SH-SY5Y (cell line): ENCODE results near the gene SDHAF2.

Experiments used
- GATA2 ChIP-seq: IDR thresholded peaks from 2 replicates; pipeline ENCODE4 v1.6.1; 2011; ENCODE audit warnings: mild to moderate bottlenecking, low read depth, low read length
- GATA3 ChIP-seq: IDR thresholded peaks from 2 replicates; pipeline ENCODE4 v1.6.1; 2011; ENCODE audit warnings: low read depth, mild to moderate bottlenecking, low read length, moderate library complexity

The SDHAF2 gene

DNA sequence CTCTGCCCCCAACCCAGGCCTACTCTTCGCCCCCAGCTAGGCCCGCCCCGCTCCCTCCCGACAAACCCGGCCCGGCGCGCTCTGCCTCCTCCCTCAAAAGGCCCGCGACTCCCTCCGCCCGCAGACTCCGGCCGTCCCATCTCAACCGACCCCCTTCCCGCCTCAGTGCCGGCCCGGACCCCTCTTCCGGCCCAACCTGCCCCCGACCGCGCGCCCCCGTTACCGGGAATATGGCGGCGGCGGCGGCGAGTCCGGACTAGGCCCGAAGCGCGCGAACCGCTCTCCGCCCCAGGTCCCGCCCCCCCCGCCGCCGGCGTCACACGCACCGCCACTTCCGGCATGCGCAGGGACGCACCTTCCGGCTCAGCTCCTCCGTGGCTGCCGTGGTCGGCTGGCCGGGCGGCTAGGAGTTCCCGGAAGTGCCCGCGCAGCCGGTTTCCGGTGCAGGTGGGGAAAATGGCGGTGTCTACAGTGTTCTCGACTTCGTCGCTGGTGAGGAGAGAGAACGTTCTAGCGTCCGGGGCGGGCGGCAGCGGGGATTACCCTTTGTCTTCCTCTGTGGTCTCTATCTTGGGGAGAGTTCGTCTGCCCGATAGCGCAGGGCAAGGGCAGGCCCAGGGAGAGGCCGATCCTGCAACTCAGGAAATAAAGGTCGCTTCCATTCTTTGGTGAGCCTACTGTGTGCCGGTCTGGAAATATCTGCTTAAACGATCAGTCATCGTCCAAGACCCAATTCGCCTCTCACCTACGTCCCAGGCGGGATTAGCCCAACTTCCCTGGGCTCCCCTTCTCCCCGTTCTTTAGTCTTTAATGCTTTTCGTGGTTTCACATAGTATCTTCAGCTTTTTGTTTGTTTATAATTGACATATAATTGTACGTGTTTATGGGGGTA lies at the start of gene SDHAF2, which contains the start of gene CPSF7:
Gene SDHAF2, plus strand, starts transcription at position 434 of the 892 bp plus-strand sequence. Its CDS starts 23 bp downstream, at position 457.
Gene CPSF7, minus strand, starts transcription at position 285 of the 892 bp plus-strand sequence. CDS start 740 bp downstream, outside the sequence.
- TF ChIP-seq GATA3 (no peak), GATA2 (peak; percentile 46)

DNA sequence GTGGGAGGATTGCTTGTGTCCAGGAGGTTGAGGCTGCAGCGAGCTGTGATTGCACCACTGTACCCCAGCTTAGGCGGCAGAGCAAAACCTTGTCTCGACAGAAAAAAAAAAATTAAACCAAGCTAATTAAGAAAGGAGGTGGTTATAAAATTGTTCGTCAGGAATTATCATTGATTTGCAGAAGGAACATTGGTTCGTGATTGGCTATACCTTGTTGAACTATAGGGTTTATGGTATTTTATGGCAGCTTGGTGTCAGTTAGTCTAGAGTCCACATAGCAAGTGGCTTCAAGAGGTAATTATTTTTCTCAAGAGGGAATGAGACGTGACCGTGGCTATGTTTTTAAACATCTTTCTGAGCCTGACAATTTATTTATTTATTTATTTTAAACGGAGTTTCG lies 49.0 kb upstream of the SDHAF2 start:
- TF ChIP-seq GATA2: no peak
- no peak for TF ChIP-seq GATA3

DNA sequence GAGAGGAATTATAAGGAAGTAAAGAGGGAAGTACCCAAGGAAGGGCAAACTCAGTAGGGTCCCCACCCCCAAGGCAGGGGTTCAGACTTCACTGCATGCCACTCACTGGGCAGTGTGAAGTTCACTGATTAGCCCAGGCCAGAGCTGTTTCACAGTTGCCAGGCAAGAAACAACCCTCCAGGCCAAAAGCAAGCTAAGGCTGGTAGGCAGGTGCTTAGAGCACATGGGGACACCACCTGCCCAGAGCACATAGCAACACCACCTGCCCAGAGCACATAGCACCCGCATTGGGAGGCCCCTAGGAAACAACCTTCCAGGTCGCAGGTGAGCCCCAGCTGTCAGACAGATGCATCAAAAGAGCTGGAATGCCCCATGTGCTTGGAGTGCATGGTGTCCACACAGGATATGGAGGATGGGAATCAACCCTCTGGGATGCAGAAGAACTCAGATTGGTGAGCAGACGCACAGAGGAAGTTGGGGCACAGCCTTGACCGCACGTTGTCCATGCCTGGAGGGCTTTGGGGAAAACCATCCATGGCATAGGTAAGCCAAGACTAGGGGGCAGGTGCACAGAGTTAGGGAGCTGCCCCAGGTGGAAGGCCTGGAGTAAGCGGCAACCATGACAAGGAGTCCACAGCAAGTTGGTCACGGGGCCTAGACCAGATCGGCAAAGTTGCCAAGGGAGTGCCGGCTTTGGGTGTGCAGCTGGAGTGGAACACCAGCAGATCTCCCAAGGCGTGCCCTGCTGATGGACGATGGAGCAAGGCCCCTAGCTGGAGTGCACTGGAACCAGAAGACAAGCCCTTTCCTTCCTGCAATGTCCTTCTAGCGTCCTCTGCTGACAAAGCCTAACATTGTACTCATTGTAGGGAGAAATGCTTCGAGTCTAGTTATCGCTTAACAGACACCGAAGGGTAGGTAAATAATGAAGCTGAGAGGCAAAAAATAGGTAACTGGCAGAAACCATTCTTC lies 45.4 kb upstream of the SDHAF2 start:
- TF ChIP-seq GATA2 (no peak), GATA3 (no peak)

DNA sequence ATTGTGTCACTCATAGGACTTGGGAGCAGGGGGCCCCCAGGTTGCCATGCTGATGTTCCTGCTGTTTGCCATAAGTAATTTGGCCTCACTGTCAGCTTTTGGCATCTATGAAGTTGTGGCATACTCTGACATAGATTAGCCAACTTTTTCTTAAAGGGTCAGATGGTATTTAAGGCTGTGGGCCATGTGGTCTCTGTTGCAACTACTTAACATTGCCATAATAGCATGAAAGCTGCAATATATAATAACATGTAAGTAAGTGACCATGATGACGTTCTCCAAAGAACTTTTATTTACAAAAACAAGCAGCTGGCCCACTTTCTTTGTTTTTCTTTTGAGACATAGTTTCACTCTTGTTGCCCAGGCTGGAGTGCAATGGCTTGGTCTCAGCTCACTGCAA lies 39.8 kb upstream of the SDHAF2 start:
- no peak for TF ChIP-seq GATA3
- no peak for TF ChIP-seq GATA2

DNA sequence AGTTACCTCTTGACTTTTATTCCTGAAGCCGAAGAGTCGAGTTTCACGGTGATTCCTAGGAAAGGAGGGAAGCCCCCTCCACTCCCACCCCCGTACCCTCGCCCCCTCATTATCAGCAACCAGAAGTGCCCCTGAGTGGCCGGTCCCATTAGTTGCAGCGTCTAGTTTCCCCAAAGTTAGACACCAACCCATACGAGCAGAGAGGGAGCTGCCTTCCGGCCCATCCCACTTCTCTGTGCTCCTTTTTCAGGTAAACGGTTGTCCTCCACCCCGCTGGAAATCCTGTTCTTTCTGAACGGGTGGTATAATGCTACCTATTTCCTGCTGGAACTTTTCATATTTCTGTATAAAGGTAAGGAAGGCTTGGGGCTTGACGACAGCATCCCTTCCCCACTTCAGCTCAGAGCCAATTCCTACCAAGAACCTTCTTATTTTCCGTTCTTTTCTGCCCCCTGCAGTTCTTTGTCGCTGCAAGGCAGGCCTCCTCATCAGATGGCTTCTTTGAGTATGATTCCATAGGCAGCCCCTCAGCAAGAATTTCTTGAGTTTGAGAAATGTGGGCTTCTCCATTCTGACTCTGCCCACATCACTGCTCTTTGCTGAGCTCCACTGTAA lies 36.8 kb upstream of the SDHAF2 start:
- no peak for TF ChIP-seq GATA3
- TF ChIP-seq GATA2: no peak

DNA sequence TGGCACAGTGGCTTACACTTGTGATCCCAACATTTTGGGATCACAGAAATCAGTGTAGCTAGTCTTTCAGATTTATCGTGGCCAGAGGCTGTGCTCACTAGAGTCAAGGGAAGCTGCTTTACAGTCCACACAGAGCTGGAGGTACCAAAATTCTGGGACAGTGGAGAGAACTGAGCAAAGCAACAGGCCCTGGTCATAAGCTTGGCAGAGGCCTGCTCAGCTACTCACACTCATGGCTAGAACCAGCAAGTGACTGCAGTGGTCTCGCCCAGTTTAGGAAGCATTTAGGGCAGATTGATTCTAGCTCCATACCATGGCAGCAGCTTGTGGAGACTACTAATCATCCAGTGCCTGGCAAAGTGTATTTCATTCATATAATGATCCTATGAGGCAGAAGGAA lies 28.8 kb upstream of the SDHAF2 start:
- TF ChIP-seq GATA2 (no peak), GATA3 (no peak)

DNA sequence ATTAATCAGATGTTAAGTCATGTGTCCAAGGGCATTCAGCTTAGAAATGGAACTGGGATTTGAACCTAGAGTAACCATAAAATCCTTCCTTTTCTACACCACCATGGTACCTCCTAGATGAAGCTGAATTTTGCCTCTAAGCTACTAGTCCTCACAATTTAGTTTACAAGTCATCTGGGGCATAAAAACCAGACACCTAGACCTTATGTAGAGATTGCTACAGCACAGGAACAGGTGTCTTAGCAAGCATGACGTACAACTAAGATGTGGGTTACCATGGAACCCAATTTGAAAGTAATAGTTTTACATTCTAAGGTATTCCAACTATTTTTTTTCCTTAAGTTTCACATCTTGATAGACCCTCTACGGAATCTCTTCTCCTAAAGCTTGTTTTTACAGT lies 28.4 kb upstream of the SDHAF2 start:
- TF ChIP-seq GATA2 (no peak), GATA3 (no peak)

DNA sequence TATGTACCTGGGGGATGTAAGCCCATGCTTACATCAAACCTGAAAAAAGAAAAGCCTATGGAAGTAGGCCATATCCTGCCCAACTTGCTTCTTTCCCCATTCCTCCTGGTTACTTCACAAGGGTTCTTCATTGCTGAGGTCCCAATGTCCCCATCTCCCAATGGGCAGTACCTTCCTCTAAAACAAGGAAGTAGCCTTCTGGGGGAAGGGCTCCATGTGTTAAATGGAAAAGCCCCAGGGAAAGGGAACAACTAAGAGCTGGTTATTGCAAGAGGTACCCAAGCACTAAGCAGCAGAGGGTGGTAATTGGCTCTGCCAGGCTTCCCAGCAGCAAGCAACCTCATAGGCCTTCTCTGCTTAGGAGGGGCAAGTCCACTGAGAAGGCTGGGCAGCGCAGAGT lies 26.3 kb upstream of the SDHAF2 start:
- no peak for TF ChIP-seq GATA3
- TF ChIP-seq GATA2: no peak

DNA sequence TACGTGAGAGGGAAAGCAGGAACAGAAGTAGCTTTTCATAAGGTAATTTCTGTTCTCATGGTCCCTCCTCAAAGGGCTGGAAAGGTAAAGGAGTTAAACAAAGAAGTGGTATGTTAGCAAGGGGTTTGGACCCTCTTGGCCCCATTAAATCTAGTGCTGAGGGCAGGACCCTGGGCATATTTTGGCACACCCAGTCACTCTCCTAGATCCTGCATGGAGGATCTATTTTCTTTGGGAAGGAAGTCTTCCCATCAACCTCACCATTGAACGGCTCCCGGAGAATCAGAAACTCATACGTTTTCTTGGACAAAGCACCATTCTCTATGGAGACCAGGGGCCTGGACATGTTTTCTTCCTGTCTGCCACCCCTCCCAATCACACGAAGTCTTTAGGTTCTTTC lies 25.8 kb upstream of the SDHAF2 start:
- TF ChIP-seq GATA3 (no peak), GATA2 (no peak)

DNA sequence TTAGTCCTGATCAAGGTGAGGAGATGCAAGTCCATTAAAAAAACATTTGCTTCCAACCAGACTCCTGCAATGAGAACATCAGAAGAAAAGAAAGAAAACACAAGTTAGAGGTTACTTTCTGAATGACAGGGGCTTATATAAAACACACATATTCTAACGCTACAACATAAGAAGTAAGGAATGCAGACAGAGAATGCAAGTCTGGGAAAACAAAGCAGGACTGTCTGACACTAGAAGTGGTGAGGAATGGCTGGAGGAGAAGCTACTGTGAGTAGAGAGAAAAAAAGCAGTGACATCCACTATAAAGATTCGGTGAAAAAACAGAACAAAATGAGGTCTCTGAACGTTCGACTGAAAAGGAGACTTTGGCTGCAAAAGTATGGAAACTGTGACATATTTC lies 25.3 kb upstream of the SDHAF2 start:
- TF ChIP-seq GATA2: no peak
- TF ChIP-seq GATA3: no peak

DNA sequence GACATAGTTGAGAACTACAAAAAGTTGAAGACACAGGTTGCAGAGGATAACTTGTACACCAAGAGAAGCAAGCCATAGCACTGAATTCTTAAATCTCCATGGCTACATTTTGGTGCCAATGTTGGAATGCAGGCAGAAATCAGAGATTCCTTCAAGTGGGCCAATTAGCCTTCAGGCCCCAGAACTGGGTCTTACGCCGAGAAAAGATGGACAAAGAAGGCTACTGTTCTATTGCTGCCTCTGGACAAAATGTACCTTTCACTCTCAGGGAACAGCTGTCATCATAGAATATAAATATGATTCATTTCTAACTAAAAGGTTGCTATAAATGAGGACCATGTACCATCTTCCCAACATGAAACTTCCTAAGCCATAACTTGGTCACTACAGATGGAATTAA lies 23.9 kb upstream of the SDHAF2 start:
- TF ChIP-seq GATA3: no peak
- TF ChIP-seq GATA2: no peak

DNA sequence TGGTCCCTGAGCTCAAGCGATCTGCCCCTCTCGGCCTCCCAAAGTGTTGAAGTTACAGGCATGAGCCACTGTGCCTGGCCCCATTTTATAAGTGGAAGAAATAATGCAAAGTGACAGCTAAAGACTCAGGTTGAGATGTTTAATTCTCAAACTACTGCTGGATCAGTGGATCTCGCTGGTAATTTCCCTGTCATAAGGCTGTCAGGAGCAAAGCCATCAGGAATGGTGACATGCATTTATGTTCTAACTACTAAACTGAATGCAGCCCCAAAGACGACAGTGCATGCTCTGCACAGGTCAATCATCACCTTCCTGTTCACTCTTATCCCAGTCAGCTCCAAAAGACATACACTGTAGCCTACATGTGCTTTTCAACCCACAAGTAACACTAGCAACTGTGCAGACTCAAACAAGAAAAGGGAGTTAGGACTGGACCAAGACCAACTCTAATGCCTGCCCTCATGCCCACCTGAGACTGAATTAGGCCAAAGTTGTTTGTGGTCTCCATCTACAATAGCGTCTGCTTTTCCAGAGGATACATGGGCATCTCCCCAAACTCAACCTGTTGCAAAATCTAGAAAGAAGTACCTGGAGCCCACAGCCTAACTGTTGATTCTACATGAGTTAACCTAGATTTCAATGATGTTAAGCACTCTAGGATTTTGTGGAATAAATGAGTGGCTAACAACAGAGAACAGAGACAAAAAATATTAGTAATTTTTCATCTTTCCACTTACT lies 22.8 kb upstream of the SDHAF2 start:
- TF ChIP-seq GATA2 (no peak), GATA3 (no peak)

DNA sequence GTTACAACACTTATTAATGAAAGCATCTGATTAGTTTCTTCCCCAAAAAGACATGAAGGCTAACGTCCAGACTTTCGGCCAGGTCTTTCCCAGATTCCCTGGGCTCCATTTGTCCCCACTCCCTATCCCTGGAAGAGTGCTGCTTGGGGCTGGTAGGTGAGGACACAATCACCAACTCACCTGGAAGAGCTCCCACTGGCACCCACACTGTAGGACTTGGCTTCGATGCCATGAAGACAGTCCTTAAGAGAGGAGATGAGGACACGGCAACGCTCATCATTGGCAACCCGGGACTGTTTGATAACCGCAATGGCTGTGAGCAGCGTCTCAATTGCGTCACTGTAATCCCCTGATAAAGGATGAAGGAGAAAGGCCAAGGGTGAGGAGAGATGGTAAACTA lies 18.3 kb upstream of the SDHAF2 start:
- TF ChIP-seq GATA3 (no peak), GATA2 (no peak)

DNA sequence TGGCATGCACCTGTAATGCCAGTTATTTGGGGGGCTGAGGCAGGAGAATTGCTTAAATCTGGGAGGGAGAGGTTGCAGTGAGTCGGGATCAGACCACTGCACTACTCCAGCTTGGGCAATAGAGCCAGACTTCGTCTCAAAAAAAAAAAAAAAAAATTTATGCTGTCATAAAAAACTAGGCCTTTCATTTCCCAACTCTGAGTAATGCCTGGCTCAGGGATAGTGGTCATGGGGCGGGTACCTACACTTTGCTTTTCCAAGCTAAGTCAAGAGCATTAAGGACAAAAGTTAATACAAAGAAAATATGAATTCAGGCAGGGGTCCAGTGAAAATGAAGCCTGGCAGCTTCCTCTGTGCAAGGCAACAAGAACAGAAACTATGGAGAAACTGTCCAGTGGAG lies 16.4 kb upstream of the SDHAF2 start:
- no peak for TF ChIP-seq GATA2
- no peak for TF ChIP-seq GATA3
